Measurements from ENCODE around the gene PRKD1. TPM values are rescaled to one million over a fixed set of nuclear protein-coding genes. Genes with fewer than 3 reads are reported as not detected.
"Not testable (repeated sequence)": the region's sequence is repeated elsewhere in the genome, so short reads cannot be mapped to it uniquely, and the experiment has no call there.

The PRKD1 gene
- total RNA-seq, 1 donor from 2014 or later = 6.3 TPM

DNA sequence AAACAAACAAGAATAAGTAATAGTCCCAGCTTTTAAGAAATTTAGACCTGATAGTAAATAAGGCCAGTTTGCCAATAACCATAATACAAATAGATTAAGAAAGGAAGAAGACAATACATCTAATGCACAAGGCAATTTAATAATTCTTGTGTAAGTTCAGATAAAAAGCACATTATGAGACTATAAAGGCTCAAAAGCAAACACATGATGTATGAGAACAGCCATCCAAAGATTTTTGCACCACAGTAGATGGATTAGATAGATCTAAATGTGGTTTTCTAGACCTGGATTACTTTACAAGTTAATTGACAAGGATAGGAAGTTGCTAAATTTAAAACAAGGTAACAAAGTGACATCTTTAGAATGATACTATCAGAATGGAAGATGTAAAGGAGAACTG is 125.4 kb downstream of the PRKD1 start:
- DNase-seq (ENCODE audit: low spot score) (no peak), ATAC-seq (no peak)

DNA sequence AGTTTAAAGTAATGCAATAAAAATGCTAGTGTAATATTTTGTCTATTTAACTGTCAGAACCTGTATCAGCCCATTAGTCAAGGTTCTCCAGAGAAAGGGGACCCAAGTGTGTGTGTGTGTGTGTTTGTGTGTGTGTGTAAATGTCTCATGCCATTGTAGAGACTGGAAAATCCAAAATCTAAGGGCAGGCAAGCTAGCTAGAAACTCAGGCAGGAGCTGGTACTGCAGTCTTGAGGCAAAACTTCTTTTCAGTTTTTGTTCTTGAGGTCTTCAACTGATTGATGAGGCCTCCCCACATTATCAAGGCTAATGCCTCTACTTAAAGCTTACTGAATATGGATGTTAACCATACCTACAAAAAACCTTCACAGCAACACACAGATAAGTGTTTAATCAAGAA is 126.7 kb downstream of the PRKD1 start:
- no peak for ATAC-seq
- DNase-seq (ENCODE audit: low spot score) = no peak

DNA sequence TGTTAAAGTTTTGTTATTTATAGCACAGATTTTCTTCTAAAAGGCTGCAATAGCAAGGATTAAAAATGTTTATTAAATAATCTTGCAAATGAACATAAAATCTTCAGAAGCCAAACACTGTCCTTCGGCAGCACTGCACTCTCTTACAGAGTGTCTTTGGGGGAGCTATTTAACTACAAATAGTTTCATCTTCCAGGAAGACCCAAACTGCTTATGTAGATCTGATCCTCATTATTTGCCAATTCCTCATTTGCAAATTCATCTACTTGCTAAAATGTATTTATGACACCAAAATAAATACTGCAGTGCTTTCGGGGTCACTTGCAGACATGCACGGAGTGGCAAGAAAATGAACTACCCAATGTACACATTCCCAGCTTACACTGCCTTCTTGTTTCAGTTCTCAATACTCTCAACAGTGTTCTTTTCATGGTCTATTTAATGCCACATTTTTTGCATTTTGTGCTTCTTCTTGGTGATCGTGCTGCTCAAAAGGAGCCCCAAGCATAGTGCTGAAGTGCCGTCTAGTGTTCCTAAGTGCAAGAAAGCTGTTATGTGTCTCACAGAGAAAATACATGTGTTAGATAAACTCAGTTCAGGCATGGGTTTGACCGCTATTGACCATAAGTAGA is 128.1 kb downstream of the PRKD1 start:
- DNase-seq (ENCODE audit: low spot score) (no peak), ATAC-seq (no peak)

DNA sequence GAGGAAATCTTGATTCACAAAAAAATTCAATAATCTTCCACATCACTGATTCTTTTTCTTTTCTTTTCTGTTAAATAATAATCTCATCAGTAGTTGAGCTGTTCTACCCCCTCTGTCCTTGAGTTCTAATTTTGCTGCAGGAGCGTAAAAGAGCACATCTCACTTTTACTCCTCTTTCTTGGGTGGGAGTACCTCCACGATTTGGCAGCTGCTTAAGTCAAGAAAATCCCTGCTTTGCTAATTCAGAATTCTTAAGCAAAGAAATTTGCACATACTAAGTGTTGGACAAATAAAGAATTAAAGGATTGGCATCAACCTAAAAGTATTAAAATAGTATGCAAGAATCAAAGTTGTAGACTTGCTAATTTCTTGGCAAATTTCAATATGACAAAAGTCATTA is 128.8 kb downstream of the PRKD1 start:
- ATAC-seq (no peak), DNase-seq (ENCODE audit: low spot score) (no peak)

DNA sequence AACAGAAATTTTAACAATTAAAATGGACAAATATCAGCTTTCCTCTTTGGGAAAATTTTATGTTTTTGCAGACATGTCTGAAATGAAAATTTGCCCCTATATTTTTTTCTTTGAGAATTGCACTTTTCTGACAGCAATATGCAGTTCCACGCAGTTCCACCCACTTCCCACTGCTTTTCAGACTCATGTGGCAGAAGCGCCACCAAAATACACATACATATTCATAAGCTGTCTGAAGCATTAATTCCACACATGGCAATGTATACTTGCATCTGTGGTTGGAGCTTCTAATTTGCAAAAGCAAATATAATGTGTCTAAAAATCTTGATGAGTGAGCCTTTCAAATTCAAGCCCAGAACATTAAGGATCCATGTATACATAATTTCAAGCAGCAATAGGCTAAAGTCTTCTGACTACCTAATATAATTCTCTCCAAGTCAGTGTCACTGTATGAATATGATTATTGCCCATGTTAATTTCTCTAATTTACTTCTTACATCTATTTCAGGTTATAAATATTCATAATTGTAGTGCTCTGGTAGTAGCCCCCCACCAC is 129.5 kb downstream of the PRKD1 start:
- no peak for ATAC-seq
- DNase-seq (ENCODE audit: low spot score) = no peak

DNA sequence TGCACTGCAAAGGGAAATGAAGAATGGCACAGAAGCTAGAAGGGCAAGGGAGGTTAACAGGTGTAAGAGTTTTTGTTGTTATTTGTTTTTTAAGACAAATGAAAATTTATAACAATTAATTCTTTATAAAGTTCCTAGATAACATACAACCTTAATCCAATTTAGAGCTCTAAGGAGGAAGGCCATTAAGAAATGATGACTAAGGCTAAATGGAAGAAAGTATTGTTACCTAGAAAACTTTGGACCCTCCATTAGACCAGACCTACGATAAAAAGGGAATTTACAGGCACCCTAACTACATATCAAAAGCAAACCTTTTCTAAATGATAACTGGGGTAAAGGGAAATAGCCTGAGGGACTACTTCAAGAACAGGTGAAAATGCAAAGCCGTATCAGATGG is 130.8 kb downstream of the PRKD1 start:
- no peak for ATAC-seq
- DNase-seq (ENCODE audit: low spot score) = no peak

DNA sequence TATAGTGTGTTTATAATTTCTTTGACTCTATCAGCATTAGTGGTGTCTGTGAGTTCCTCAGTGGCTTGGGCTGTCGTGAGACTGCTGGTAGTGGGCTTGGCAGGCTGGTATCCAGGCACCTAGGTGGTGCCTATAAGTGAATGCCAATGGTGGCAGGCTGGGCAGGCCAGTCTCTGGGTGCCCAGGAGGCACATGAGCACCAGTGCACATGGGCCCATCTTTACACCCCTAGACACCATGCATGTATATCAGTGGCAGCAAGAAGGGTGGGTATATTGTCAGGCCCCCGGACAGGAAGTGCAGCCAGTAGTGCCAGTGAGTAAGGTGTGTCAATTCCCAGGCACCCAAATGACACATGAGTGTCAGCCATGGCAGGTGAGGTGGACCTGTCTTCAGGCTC is 138.2 kb downstream of the PRKD1 start:
- DNase-seq (ENCODE audit: low spot score) = no peak
- ATAC-seq = no peak

DNA sequence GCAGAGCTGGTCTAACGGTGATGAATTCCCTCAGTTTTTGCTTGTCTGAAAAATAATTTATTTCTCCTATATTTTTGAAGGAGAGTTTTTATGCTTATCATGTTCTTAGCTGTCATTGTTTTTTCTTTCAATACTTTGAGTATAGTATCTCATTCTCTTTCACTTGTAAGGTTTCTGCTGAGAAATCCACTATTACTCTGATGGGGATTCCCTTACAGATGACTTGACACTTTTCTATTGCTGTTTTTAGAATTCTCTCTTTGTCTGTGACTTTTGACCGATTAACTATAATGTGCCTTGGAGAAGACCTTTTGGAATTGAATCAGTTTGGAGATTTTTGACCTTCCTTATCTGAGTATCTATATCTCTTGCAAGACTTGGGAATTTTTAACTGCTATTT is 139.6 kb downstream of the PRKD1 start:
- no peak for DNase-seq (ENCODE audit: low spot score)
- ATAC-seq = no peak

DNA sequence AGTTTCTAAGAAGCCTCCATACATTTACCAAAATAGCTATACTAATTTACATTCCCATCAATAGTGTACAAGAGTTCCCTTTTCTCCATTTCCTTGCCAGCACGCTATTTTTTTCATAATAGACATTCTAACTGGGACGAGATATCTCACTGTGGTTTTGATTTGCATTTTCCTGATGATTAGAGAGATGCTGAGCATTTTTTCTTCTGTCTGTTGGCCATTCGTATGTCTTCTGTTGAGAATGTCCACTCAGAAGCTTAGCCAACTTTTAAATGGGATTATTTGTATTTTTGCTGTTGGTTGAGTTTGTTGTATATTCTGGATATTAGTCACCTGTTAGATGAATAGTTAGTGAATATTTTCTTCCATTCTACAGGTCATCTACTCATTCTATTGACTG is 144.1 kb downstream of the PRKD1 start:
- DNase-seq (ENCODE audit: low spot score) = no peak
- ATAC-seq = no peak

DNA sequence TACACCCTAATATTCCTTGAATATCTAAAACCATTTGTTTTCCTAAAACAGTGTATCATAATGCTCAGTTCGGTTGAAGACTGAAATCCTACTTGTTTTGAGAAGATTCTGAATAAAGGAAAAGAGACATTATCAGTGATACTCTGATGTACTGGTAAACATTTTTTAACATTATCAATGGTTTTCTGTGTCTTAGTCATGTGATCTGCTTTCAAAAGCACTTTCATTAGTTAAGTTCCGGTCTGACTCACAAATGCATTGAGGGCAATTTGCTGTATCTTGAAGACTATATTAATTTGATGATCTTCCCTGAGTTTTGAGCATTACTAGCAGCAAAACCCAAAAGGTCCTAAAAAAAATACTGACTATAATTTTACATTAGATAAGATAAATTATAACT is 145.6 kb downstream of the PRKD1 start:
- ATAC-seq (no peak), DNase-seq (ENCODE audit: low spot score) (no peak)

DNA sequence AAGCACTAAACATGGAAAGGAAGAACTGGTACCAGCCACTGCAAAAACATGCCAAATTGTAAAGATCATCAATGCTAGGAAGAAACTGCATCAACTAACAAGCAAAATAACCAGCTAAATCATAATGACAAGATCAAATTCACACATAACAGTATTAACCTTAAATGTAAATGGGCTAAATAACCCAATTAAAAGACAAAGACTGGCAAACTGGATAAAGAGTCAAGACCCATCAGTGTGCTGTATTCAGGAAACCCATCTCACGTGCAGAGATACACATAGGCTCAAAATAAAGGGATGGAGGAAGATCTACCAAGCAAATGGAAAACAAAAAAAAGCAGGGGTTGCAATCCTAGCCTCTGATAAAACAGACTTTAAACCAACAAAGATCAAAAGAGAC is 150.5 kb downstream of the PRKD1 start:
- ATAC-seq; DNase-seq (ENCODE audit: low spot score): not testable (repeated sequence)

DNA sequence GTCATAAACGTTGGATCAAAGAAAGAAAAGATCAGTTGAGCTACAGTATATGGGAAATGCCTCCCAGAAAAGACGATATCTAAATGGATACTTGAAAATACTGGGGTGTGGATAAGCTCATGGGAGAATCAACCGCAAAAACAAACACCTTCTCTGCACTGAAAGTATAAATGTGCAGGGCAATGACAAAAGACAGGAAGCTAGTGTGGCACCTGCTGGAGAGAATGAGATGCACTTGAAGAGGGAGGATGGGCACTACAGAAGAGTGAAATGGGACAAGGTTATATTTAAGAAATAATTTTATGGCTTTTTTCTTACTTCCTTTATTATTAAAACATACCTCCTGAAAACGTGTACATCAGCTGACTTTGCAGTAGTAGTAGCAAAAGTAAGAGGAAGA is 153.7 kb downstream of the PRKD1 start:
- no peak for DNase-seq (ENCODE audit: low spot score)
- ATAC-seq = peak; percentile 63

DNA sequence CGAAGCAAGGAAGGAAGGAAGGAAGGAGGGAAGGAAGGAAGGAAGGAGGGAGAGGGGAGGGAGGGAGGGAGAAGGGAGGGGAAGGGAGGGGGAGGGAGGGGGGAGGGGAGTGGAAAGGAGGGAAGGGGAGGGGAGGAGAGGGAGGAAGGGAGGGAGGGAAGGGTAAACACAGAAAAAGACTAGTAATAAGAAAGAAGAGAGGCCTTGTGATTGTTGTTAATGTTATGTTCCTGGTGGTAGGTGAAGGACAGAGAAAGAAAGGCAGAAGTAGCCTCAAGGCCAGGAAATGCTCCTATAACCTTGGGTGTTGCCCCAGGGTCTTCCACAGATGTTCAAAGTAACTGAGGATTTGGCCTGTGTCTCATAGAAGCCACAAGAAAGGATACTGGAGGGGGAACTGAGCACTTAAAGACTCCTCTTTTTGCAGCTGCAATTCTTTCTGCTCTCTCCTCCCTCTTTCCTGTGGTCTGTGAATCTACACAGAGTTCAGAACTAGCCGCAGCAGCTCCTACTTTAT is 164.2 kb downstream of the PRKD1 start:
- ATAC-seq (no peak), DNase-seq (ENCODE audit: low spot score) (no peak)

DNA sequence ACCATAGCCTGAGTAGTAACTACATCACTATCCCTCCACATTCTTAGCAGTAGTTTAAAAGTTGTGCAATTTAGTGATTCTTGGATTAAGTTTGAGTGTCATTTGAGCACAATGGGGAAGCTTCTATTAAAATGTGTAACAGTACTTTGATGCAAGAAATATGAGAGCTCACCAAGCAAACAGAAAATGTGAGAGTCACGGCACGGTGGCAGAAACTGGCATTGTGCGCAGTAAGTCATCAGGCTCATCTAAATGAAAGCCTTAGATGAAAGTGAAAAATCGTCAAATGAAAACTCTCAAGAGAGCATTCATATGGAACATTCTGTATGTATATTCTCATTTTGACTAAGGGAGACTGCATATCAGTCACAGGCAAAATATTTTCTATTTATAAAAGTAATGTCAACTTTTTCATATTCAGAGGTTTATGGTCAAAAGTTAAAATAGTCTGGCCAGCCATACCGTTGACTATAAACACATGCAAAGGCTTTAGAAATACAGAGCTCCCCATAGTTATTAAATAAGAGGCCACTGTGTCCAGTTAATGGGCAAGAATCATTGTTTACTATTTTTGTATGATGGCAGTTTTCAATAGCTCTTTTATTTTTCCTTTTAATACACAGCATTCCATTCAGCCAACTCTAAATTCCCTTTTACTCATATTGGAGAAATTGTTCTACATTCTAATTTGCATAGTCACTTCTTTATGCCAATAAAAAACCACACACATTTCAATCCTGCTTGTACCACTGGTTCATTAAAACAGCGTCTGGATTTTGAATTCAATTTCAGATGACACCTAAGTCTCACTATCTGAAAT is 167.9 kb downstream of the PRKD1 start:
- ATAC-seq (no peak), DNase-seq (ENCODE audit: low spot score) (no peak)

DNA sequence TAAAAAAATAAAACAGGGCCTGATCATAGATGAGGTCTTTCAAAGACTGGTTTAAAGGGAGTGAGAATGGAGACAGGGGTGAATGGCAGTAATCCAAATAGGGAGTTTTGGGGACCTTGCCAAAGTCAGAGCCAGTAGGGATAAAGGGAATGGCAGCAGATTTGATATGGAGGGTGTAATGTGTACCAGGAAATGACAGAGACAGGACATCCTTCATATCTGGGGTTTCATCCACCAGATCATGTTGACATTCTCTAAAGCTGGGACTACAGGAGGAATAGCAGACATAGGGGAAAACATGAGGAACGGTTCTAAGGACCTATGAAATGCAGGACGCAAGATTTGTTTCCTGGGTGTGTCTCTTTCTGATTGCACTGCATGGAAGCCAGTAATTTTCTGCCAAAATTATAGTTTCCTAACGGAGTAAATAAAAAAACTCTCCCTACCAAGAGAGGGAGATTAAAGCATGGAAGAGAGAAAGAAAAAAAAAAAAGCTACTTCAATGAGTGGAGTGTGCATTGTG is 169.9 kb downstream of the PRKD1 start:
- no peak for DNase-seq (ENCODE audit: low spot score)

DNA sequence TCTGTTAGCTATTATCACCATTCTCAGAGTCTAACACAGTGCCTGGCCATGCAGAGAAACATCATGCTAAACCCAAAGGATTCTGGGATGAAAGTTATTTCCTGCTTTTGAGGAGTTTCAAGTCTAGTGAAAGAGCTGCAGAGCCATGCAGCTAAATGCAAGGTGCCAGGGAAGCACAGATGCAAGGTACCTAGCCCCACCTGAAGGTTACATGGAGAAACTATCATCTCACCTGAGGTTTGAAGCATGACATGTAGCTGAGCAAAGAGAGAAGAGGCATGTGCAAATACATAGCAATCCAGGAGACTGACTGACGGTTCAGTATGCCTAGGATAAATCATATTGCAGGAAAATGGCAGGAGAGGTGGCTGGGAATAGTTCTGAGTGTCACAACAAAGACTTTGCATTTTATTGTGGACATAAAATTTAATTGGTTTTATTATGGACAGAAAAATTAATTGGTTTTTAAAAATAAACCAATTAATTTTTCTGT is 170.4 kb downstream of the PRKD1 start:
- ATAC-seq = peak; percentile 46

More for the DNA sequence above, 169.9 kb downstream of the PRKD1 start:
- ATAC-seq = no peak

DNA sequence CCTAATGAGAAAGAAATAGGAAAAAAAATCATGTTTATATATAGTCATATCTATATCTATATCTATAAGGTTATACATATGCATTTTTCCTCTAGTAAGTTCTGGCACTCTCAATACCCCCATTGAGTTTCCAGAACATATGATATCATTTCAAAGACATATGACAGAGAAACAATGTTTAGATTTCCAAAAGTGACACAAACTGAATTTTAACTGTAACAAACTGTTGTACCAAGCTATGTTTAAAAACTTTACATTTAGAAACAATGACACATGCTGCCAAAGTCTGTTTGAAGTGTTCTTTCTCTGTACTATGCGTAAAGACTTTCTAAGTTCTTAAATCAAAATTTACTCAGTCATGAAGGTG is 171.6 kb downstream of the PRKD1 start:
- ATAC-seq = no peak
- no peak for DNase-seq (ENCODE audit: low spot score)

More for the DNA sequence above, 170.4 kb downstream of the PRKD1 start:
- DNase-seq (ENCODE audit: low spot score) = no peak

DNA sequence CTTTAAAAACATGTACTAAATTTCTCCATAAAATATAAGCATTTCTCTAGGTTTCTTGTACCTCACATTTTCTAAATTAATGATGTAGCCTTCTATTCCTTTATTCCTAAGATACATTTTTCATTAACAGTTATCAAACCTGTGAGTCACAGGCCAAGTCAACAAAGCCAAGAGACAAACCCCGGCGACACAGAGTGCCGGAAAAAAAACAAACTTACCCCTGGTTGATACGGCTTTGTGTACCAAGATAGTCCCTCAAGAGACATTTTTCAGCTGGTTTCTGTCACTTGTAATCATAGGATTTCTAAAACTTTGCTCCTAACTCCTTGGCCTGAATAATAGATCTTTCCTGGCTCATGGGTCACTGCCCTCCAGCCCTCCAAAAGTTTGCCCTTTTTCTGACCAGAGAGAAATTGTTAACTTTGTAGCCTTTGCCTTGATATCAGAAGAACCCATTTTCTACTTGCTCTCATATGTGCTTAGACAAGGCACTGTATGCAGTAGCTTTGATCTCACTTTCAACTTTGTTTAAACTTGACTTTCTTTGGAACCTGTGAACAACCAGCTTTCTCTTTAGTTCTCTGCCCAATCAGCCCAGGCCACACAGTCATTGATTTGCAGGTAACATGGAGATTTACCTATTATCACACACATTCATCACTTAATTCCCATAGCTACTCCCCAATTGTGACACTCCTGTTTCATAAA is 172.2 kb downstream of the PRKD1 start:
- DNase-seq (ENCODE audit: low spot score) (no peak), ATAC-seq (no peak)

DNA sequence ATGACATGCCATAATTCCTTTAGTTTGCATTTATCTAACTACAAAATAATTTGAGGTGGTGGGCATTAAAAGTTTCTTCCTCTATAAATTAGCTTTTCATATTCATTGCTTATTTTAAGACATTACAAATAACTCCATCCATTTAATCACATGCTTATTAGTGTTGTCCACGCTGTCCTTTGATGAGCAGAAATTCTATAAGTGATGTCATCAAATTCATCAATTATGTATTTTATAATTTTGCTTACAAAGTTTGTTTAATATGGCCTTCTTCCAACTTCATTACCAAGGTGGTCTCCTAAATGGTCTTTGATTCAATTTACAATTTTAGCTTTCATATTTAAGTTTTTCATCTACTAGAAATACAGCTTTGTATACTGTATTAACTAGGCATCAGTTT is 173.5 kb downstream of the PRKD1 start:
- DNase-seq (ENCODE audit: low spot score) (no peak), ATAC-seq (no peak)

DNA sequence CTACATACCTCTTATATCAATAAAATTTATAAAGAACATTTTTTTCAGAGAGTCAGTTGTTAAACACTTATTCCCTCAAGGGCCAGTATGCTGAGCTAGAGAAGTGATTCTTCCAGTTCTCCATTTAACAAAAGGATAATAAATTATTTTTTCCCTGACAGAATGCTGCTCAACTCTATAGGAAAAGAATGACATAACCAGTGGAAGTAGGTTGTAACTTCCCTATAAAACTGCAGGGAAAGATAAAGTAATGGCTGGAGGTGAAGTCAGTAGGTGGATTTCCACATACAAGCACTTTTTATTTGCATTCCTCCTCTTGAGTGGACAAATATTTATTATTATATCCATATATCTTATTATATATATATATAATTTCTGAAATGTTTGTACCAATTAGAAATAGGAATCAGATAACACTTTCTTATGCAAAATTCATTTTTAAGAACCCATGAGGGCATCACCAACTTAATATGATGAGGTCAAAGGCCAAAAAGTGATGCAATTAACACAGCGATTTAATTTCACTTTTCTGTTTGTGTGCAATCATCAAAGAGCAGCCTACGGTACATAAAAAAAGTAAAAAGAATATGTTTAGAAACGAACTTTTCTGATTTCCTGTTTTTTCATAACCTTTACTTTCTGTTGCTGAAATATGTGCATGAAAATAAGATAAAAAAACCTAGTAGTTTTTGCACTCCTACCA is 175.3 kb downstream of the PRKD1 start:
- DNase-seq (ENCODE audit: low spot score) (no peak), ATAC-seq (no peak)

Measured in left lobe of liver (tissue), 2 donors.